Fibroblast of lung (primary cell): Measurements from ENCODE around the gene SLC25A46. TPM values are rescaled to one million over a fixed set of nuclear protein-coding genes. Genes with fewer than 3 reads are reported as not detected.
A peak's percentile ranks its signal among the peaks of the same experiment; 100 is the strongest.

Experiments
- DNase-seq, 2 donors: peaks; one replicate each; pipeline versions ENCODE4 v3.0.0 to v3.0.0-alpha.2; 2010; ENCODE audit warnings: low read depth in 2 of 2
- H2AFZ ChIP-seq: 2 replicates; pipeline ENCODE4 v1.5.1; 2012; ENCODE audit warnings: low read length, control low read depth, inconsistent platforms
- H3K27ac ChIP-seq: 2 replicates; pipeline ENCODE4 v1.5.1; 2011; ENCODE audit warnings: low read length, control low read depth; ENCODE audit not compliant: insufficient read depth
- H3K27me3 ChIP-seq: 2 replicates; pipeline ENCODE4 v1.5.1; 2011; ENCODE audit warnings: mild to moderate bottlenecking, low read length; ENCODE audit not compliant: control insufficient read depth, insufficient read depth
- H3K36me3 ChIP-seq: 2 replicates; pipeline ENCODE4 v1.5.1; 2011; ENCODE audit warnings: low read length; ENCODE audit not compliant: control insufficient read depth, insufficient read depth
- H3K4me1 ChIP-seq: 2 replicates; pipeline ENCODE4 v1.5.1; 2011; ENCODE audit warnings: low read length; ENCODE audit not compliant: control insufficient read depth, insufficient read depth; ENCODE audit errors: extremely low read depth
- H3K4me2 ChIP-seq: 2 replicates; pipeline ENCODE4 v1.5.1; 2011; ENCODE audit warnings: low read length, control low read depth; ENCODE audit not compliant: insufficient read depth; ENCODE audit errors: extremely low read depth
- H3K4me3 ChIP-seq, 4 experiments: fragments of 200-600 bp in 1 of 4; sonication (generic) in 1 of 4; replicated peaks in 1 of 4; 2 replicates each; pipeline ENCODE4 v1.5.1; 2011 to 2016; ENCODE audit warnings: low read length in 4 of 4, low read depth in 3 of 4, mild to moderate bottlenecking in 3 of 4, control low read depth in 2 of 4, inconsistent platforms in 1 of 4, mixed read lengths in 1 of 4; ENCODE audit not compliant: insufficient read depth in 1 of 4; ENCODE audit errors: control extremely low read depth in 1 of 4
- H3K79me2 ChIP-seq: 2 replicates; pipeline ENCODE4 v1.5.1; 2012; ENCODE audit warnings: mild to moderate bottlenecking, low read length, inconsistent platforms; ENCODE audit not compliant: control insufficient read depth, insufficient read depth
- H3K9ac ChIP-seq: 2 replicates; pipeline ENCODE4 v1.5.1; 2011; ENCODE audit warnings: mild to moderate bottlenecking, low read length, control low read depth; ENCODE audit not compliant: insufficient read depth
- H3K9me3 ChIP-seq: 2 replicates; pipeline ENCODE4 v1.5.1; 2012; ENCODE audit warnings: low read depth, low read length; ENCODE audit not compliant: control insufficient read depth, insufficient read depth
- H4K20me1 ChIP-seq: 2 replicates; pipeline ENCODE4 v1.5.1; 2011; ENCODE audit warnings: low read length; ENCODE audit not compliant: control insufficient read depth, insufficient read depth; ENCODE audit errors: extremely low read depth
- CTCF ChIP-seq, 2 donors: IDR thresholded peaks in 1 of 2; conservative IDR thresholded peaks in 1 of 2; 1 replicate in 1 of 2; 2 replicates in 1 of 2; pipeline ENCODE4 v1.5.1; 2011 to 2012; ENCODE audit warnings: low read length in 2 of 2, control low read depth in 1 of 2, inconsistent platforms in 1 of 2, low read depth in 1 of 2, mild to moderate bottlenecking in 1 of 2
- EZH2 ChIP-seq: IDR thresholded peaks from 2 replicates; pipeline ENCODE4 v1.5.1; 2012; ENCODE audit warnings: low read length, control low read depth, mild to moderate bottlenecking; ENCODE audit errors: missing control alignments
- polyA plus RNA-seq, 2 donors: library from polyadenylated mRNA; depleted of rRNA in 1 of 2; stranded (reverse) in 1 of 2; unstranded in 1 of 2; fragments of >200 nt; gene quantifications; 2 replicates each; pipeline ENCODE4 v1.2.1, GENCODE V29; 2011 to 2012; ENCODE audit warnings: missing spikeins in 1 of 2
- total RNA-seq: library from RNA; depleted of rRNA; stranded (reverse); fragments of >200 nt; gene quantifications from 2 replicates; pipeline ENCODE4 v1.2.1, GENCODE V29; 2014

Gene SLC25A46
- total and polyA plus RNA-seq, 2 donors (not counting 1 experiment from before 2014, with no cell fraction given): 81.5 to 95.5 TPM

DNA sequence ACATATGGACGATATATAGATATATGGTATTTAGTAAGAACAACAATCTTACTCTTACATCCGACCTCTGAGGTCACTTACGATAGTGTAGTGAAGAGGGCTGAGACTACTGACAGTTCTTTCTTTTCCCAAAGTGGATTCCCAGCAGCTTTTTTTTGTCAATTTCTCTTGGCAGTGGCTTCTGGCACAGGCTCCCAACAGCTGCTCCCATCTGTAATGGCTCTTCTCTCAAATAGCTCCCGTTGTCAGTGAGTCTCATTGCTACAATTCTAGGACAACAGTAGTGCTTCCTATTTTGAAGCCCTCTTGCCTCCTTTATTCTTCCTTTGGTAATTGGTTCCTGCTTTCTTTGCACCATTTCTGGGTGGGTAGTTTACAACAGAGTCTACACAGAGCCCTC lies 68.4 kb downstream of the SLC25A46 start:
- H3K4me1 ChIP-seq: peaks cover 3% of the 10 kb centered on the region
- H3K9ac ChIP-seq: no peak overlapping the region
- H2AFZ ChIP-seq: peak overlapping the region; percentile 20
- H3K4me2 ChIP-seq: no peak overlapping the region
- TF ChIP-seq EZH2 (no peak), CTCF (conservative IDR thresholded peaks at IDR 0.05 in 1 of 2, IDR thresholded peaks at IDR 0.05 in 1 of 2; ENCODE audit: low read depth in 1 of 2, low read length in 2 of 2) (no peak)
- no peaks in the 10 kb centered on the region for H3K27me3 ChIP-seq
- H3K27ac ChIP-seq: no peak overlapping the region
- H3K9me3 ChIP-seq: no peaks in the 10 kb centered on the region
- peak in 1 of 2 donors; percentile 83 for DNase-seq
- H3K4me3 ChIP-seq: no peak overlapping the region
- no peaks in the 10 kb centered on the region for H4K20me1 ChIP-seq
- no peaks in the 10 kb centered on the region for H3K79me2 ChIP-seq
- no peaks in the 10 kb centered on the region for H3K36me3 ChIP-seq

GRCh38 chr5:110809006-110809405 lies 70.2 kb downstream of the SLC25A46 start:
- no peak overlapping the region for H3K9ac ChIP-seq
- peak overlapping the region; percentile 30 for H2AFZ ChIP-seq
- no peak overlapping the region for H3K4me3 ChIP-seq
- H3K9me3 ChIP-seq: no peaks in the 10 kb centered on the region
- no peaks in the 10 kb centered on the region for H3K79me2 ChIP-seq
- no peak overlapping the region for H3K4me2 ChIP-seq
- H3K4me1 ChIP-seq: peaks cover 3% of the 10 kb centered on the region
- no peaks in the 10 kb centered on the region for H3K36me3 ChIP-seq
- no peak overlapping the region for H3K27ac ChIP-seq
- TF ChIP-seq EZH2: no peak
- no peak for TF ChIP-seq CTCF (conservative IDR thresholded peaks at IDR 0.05 in 1 of 2, IDR thresholded peaks at IDR 0.05 in 1 of 2; ENCODE audit: low read depth in 1 of 2, low read length in 2 of 2)
- no peaks in the 10 kb centered on the region for H3K27me3 ChIP-seq
- no peak for DNase-seq
- H4K20me1 ChIP-seq: no peaks in the 10 kb centered on the region

Other genes with a start within 250 kb of the SLC25A46 start
- 5.6 and 7.4 TPM in 2 replicates for gene TMEM232, start 12.3 kb upstream of the SLC25A46 start, total RNA-seq
- gene TMEM232, start 12.3 kb upstream of the SLC25A46 start, polyA plus RNA-seq: 0.87 and 2.0 TPM in 2 replicates